HEK293 (cell line): ENCODE data around the gene SS18L1.

Experiments used
- CTCF ChIA-PET: fragments of 350-600 bp; formaldehyde crosslinking; extraction: SDS; loops from one replicate; lab custom pipeline; 2021; ENCODE audit warnings: antibody characterized with exemption; lab: Yijun Ruan, JAX
- POLR2A ChIA-PET: fragments of 300-600 bp; formaldehyde crosslinking; extraction: SDS; loops from one replicate; lab custom pipeline; 2020; ENCODE audit warnings: antibody characterized with exemption, inconsistent platforms; lab: Yijun Ruan, JAX
- H3K27ac ChIP-seq: fragments of 200-500 bp; sonication (Bioruptor generic); 2 replicates; pipeline ENCODE4 v1.5.1; 2014; ENCODE audit warnings: low read depth, low read length, control low read depth, inconsistent platforms; ENCODE audit errors: extremely low read depth
- H3K36me3 ChIP-seq, 2 experiments: fragments of 200-500 bp in 1 of 2; sonication (Bioruptor generic) in 1 of 2; 1 replicate in 1 of 2; 2 replicates in 1 of 2; pipeline ENCODE4 v1.5.1; 2014 to 2017; ENCODE audit warnings: inconsistent platforms in 2 of 2, low read length in 2 of 2; ENCODE audit not compliant: control insufficient read depth in 2 of 2, insufficient read depth in 1 of 2
- H3K4me1 ChIP-seq: fragments of 200-500 bp; sonication (Bioruptor generic); 2 replicates; pipeline ENCODE4 v1.5.1; 2014; ENCODE audit warnings: mild to moderate bottlenecking, low read length, inconsistent platforms; ENCODE audit not compliant: control insufficient read depth, insufficient read depth
- H3K4me3 ChIP-seq: 2 replicates; pipeline ENCODE4 v1.5.1; 2011; ENCODE audit warnings: low read depth, mild to moderate bottlenecking, control low read depth, low read length, moderate library complexity
- H3K9me3 ChIP-seq: fragments of 200-500 bp; sonication (Bioruptor generic); 2 replicates; pipeline ENCODE4 v1.5.1; 2014; ENCODE audit warnings: low read depth, low read length, inconsistent platforms; ENCODE audit not compliant: control insufficient read depth, insufficient read depth
- KLF8 ChIP-seq: fragments of 450-650 bp; formaldehyde crosslinking; IDR thresholded peaks from 2 replicates; pipeline ENCODE4 v1.5.1; 2016; ENCODE audit warnings: missing biosample characterization, missing genetic modification characterization
- PRDM10 ChIP-seq: fragments of 450-650 bp; formaldehyde crosslinking; IDR thresholded peaks from 2 replicates; pipeline ENCODE4 v1.5.1; 2016; ENCODE audit warnings: missing biosample characterization, missing genetic modification characterization
- SALL2 ChIP-seq: fragments of 450-650 bp; formaldehyde crosslinking; IDR thresholded peaks from 2 replicates; pipeline ENCODE4 v1.5.0; 2017; ENCODE audit warnings: missing biosample characterization, mild to moderate bottlenecking, missing genetic modification characterization, borderline replicate concordance
- SCRT1 ChIP-seq: fragments of 450-650 bp; formaldehyde crosslinking; IDR thresholded peaks from 2 replicates; pipeline ENCODE4 v1.5.1; 2016; ENCODE audit warnings: missing biosample characterization, missing genetic modification characterization, borderline replicate concordance
- TCF7L2 ChIP-seq: IDR thresholded peaks from 2 replicates; pipeline ENCODE4 v1.6.1; 2011; ENCODE audit warnings: low read depth, mild to moderate bottlenecking, inconsistent platforms, low read length, moderate library complexity, borderline replicate concordance
- YY1 ChIP-seq: fragments of 450-650 bp; formaldehyde crosslinking; IDR thresholded peaks from 2 replicates; pipeline ENCODE4 v1.5.1; 2018; ENCODE audit warnings: missing biosample characterization, missing genetic modification characterization
- ZBTB6 ChIP-seq: fragments of 450-650 bp; formaldehyde crosslinking; IDR thresholded peaks from 2 replicates; pipeline ENCODE4 v1.5.1; 2017; ENCODE audit warnings: missing biosample characterization, missing genetic modification characterization
- ZNF112 ChIP-seq: fragments of 450-650 bp; formaldehyde crosslinking; IDR thresholded peaks from 2 replicates; pipeline ENCODE4 v1.5.0; 2017; ENCODE audit warnings: missing biosample characterization, missing genetic modification characterization
- ZNF132 ChIP-seq: fragments of 450-650 bp; formaldehyde crosslinking; IDR thresholded peaks from 2 replicates; pipeline ENCODE4 v1.5.1; 2017; ENCODE audit warnings: missing biosample characterization, missing genetic modification characterization, borderline replicate concordance
- ZNF133 ChIP-seq: fragments of 450-650 bp; formaldehyde crosslinking; IDR thresholded peaks from 2 replicates; pipeline ENCODE4 v1.5.1; 2016; ENCODE audit warnings: missing biosample characterization, missing genetic modification characterization
- ZNF2 ChIP-seq: fragments of 450-650 bp; formaldehyde crosslinking; IDR thresholded peaks from 2 replicates; pipeline ENCODE4 v1.5.1; 2016; ENCODE audit warnings: missing biosample characterization, missing genetic modification characterization
- ZNF394 ChIP-seq: fragments of 450-650 bp; formaldehyde crosslinking; IDR thresholded peaks from 2 replicates; pipeline ENCODE4 v1.5.1; 2016; ENCODE audit warnings: missing biosample characterization, missing genetic modification characterization, mild to moderate bottlenecking, moderate library complexity, borderline replicate concordance
- ZNF514 ChIP-seq: fragments of 450-650 bp; formaldehyde crosslinking; IDR thresholded peaks from 2 replicates; pipeline ENCODE4 v1.5.1; 2016; ENCODE audit warnings: missing biosample characterization, missing genetic modification characterization
- ZNF555 ChIP-seq: fragments of 450-650 bp; formaldehyde crosslinking; conservative IDR thresholded peaks from 2 replicates; pipeline ENCODE4 v1.5.1; 2017; ENCODE audit warnings: missing biosample characterization, mild to moderate bottlenecking, missing genetic modification characterization, inconsistent platforms
- ZNF571 ChIP-seq: fragments of 450-650 bp; formaldehyde crosslinking; IDR thresholded peaks from 2 replicates; pipeline ENCODE4 v1.5.0; 2017; ENCODE audit warnings: missing biosample characterization, missing genetic modification characterization
- ZNF624 ChIP-seq: fragments of 450-650 bp; formaldehyde crosslinking; IDR thresholded peaks from 2 replicates; pipeline ENCODE4 v1.5.1; 2017; ENCODE audit warnings: missing biosample characterization, missing genetic modification characterization
- ZNF645 ChIP-seq: fragments of 450-650 bp; formaldehyde crosslinking; IDR thresholded peaks from 2 replicates; pipeline ENCODE4; 2016; ENCODE audit warnings: missing biosample characterization, missing genetic modification characterization
- ZSCAN18 ChIP-seq: fragments of 450-650 bp; formaldehyde crosslinking; IDR thresholded peaks from 2 replicates; pipeline ENCODE4 v1.5.1; 2016; ENCODE audit warnings: missing biosample characterization, missing genetic modification characterization

The SS18L1 gene

GRCh38 chr20:62195075-62195405, 51.5 kb downstream of the SS18L1 start (continued):
- no peak for TF ChIP-seq ZSCAN18
- no peak for TF ChIP-seq ZNF133 (tag by site-specific recombination)
- no peak for TF ChIP-seq ZNF394 (tag by site-specific recombination)
- TF ChIP-seq YY1 (tag by site-specific recombination): no peak
- no peak for TF ChIP-seq ZNF2 (tag by site-specific recombination)
- no peak for TF ChIP-seq ZNF112
- TF ChIP-seq ZBTB6 (tag by site-specific recombination): no peak

- no peaks in the 10 kb centered on the region for H3K4me1 ChIP-seq
- no peak for TF ChIP-seq ZSCAN18
- TF ChIP-seq ZNF645 (tag by site-specific recombination): no peak
- no peak for TF ChIP-seq PRDM10 (tag by site-specific recombination)
- TF ChIP-seq ZNF571 (tag by site-specific recombination): no peak
- no peak for TF ChIP-seq KLF8
- TF ChIP-seq SALL2 (tag by site-specific recombination): no peak
- TF ChIP-seq ZNF624 (tag by site-specific recombination): no peak
- TF ChIP-seq TCF7L2: no peak
- TF ChIP-seq SCRT1: no peak
- TF ChIP-seq ZNF514 (tag by site-specific recombination): no peak
- TF ChIP-seq ZNF132: no peak
- no peak for TF ChIP-seq ZNF555 (tag by site-specific recombination)
- TF ChIP-seq ZBTB6 (tag by site-specific recombination): no peak
- no peak overlapping the region for H3K4me3 ChIP-seq
- peaks cover 14 to 76% of the 10 kb centered on the region in 2 experiments for H3K36me3 ChIP-seq
- no peak overlapping the region for H3K27ac ChIP-seq
- POLR2A ChIA-PET: no interaction called here
- H3K9me3 ChIP-seq: no peaks in the 10 kb centered on the region
- CTCF ChIA-PET: interaction anchor here (0.6 kb wide), 1 partner anchor 188 kb away, joined by 3 read pairs; no protein-coding TSS in a partner anchor
Observed at GRCh38 chr20:62195736-62196135, 52.2 kb downstream of the SS18L1 start.
